Measurements from ENCODE around the gene METAP1D.

METAP1D gene

DNA sequence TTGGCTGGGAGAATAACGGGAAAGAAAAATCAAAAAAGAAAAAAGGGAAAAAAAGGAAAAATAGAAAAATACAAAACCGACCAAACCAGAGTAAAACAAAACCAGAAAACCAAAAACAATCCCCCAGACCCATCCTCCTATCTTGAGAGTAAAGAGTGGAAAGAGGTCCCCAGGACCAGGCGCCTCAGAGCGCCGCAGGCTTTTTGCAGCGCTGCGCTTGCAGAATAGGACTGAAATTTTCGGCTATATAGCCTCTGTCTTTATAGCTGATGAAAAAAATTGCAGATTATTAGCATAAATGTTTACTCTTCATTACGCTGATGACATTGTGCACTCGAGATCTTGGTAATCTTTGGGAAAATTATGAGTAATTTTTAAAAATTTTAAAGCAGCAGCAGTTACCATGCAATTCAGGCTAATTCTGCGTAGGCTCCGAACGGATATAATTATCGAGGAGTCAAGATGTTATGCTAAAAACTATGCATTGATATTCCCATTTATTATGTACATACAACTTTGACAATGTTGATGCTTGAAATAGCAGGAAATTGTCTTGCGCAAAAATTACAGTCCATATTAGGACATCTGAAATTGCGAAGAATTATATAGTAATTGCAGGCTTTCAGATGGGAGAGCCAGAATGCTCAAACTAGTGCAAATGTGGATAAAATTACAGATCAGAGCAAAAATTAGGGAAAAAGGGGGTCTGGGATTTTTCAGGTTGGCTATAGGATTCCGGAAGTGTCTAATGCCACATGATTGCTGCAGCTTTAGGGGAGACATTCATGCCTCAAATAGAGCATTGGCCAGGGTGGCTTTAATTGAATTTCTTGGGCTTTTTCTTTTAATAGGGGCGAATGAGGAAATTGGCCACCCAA is 93.9 kb downstream of the METAP1D start:
- DNase-seq: no peak

DNA sequence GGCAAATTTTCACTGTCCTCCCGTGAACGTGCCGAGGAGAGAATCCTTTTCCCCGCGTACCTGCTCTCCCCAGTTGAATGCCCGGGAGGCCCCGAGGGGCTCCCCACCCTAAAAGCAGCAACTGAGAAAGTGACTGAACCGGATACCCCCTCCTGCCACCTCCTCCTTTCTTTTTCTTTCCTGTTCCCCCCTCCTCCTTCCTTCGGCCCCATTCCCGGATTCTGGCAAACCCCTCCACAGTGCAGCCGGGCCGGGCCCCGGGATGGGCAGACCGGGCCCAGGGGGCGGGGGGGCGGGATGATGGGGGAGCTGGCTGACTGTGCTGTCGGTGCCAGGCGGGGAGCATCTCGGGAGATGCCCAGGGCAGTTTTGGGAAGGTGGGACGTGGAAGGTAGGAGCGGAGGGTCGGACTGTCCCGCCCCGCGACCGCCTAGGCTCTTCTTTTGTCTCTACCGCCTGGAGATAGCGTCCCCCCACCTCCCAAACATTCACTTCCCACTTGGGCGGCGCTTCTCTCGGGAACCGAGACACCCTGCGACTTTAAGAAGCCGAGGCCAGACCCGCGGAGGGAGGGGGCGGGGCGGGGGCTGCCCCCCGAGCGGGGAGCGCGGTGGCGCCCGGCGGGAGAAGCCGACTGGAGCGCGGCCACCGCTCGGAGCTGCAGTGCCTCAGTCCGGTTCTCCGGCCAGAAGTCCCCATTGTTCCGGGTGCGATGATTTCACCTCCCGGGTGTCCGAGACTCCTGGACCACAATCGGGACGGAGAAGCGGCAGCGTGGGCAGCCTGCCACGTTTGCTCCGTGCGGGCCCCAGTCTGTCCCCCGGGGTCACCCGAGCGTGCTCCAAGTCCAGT is 94.8 kb downstream of the METAP1D start:
- no peak for DNase-seq

DNA sequence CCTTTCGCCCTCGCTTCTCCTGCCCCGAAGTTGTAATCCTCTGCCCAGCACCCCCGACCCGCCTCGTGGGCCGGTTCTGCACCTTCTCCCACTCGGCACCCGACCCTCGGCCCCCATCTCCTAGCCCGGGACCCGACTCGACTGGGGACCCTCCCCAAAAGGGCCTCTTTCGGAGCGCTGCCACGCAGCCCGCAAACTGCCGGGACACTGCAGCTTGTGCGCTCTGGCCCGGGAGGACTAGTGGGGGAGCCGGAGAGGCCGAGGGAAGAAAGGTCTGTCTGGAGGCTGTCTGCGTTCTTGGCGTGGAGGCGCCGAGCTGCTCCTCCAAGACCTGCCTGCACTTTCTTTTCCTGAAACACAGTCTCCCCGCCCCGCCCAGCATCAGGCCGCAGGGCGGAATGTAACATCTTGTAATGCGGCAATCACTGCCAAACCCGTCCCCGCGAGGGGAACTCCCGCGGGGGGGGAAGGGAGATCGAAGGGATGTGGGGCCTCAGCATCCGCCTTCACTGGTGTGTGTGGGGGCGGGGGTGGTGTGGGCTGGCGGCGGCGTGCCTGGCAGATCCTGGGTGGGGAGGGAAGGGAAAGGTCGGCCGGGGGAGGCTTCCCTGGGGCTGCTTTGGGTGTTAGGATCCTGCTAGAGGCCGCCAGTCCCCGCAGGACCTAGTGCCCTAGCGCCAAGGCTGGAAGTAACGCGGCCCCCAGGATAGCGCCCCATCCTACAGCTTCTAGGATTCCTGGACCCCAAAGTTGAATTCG is 95.6 kb downstream of the METAP1D start:
- no peak for DNase-seq

DNA sequence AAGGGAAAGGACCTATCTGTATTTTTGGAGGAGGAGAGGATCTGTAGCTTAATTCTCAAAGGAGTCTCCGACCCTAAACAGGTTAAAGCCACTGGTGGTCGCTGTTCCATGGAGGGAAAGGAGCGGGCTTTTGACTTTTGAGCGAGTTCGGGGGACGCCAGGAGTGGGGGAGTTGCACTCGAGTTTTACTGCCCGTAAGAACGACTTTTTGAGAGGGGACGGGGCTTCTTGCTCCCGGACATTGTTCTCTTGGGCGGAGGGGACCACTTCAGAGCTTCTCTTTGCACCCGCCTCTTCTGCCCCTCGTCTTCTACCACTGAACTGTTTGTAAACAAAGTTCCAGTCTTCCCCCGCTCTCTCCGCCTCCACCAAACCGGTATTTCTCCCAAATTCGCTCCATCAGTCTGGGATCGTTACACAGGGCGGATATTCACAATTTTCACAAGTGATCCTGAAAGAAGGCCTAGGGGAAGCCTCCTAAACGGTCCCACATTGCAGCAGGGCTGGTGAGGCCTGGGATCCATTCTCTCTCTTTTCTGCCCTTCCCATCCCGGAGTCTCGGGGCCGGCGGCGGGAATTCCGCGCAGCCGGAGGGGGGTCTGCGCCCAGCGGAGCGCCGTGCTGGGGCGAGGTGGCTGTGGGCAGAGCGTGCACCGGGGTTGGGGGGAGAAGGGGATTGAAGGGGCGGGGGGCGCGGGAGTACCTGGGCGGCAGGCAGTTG is 96.3 kb downstream of the METAP1D start:
- no peak for DNase-seq

- DNase-seq: no peak
Measured at GRCh38 chr2:172096626-172097547, 97.1 kb downstream of the METAP1D start.

GRCh38 chr2:172097557-172098131 is 97.9 kb downstream of the METAP1D start:
- no peak for DNase-seq

- DNase-seq: no peak
Measured at GRCh38 chr2:172098287-172098649, 98.5 kb downstream of the METAP1D start.

DNA sequence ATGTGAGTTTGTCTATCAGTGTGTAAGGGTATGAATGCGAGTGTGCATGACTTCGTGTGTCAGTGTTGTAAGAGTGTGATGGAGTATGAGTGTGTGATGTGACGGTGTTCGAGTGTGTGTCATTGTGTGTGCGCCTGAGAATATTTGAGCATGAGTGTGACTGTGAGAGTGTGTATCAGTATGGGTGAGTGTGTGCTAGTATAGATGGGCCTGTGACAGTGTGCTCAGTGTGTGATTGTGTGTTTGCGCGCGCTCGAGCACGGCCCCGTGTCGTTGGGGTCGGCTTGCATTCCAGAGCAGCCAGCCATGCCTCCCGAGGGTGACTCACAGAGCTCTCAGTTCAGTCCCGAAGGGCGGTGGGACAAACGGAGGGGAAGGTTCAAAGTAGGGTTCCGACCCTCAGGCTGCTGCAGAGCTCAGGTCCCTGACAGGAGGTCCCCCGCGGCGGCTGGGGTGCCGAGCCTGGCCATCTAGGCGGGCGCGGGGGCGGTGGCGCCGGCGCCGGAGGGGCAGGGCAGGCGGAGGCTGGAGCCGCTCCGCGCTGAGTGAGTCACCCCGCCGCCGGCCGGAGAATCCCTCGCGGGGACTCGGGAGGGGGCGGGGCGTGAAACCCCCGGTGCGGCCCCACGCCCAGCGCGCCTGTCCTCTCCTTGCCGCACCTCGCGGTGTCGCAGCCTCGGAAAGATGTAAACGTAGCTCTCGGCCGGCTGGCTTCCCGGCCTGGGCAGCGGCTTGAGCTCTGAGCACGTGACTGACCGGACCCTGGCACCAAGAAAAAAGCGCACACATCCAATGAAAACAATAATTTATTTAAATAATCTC is 99.1 kb downstream of the METAP1D start:
- DNase-seq: no peak

DNA sequence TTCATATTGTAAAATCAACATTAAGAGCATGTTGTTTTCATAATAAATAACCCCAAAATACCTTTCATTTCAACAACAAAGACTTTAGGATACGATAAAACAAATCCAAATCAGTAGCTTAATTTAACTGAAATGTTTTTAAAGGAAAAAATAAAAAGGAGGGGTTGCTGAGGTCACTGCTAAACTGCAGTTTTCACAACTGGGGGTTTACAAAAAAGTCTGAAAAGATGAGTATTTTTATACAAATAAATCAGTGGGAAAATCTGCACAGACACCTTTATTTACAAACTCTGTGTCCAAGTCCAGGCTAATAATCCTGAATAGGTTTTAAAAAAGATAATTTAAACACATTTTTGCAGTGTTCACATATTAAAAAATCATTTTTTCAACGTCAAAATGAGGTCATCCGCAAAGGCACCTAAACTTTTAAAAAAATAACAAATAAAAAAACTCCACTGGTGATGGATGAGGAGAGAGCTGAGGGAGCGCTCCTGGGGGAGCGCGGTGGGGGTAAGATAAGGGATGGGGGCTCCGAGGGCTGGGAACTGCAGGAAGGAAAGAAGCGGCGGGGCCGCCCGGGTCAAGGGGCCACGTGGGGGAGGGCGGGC is 99.8 kb downstream of the METAP1D start:
- no peak for DNase-seq

GRCh38 chr2:172100080-172100934 is 100.6 kb downstream of the METAP1D start:
- DNase-seq: no peak

DNA sequence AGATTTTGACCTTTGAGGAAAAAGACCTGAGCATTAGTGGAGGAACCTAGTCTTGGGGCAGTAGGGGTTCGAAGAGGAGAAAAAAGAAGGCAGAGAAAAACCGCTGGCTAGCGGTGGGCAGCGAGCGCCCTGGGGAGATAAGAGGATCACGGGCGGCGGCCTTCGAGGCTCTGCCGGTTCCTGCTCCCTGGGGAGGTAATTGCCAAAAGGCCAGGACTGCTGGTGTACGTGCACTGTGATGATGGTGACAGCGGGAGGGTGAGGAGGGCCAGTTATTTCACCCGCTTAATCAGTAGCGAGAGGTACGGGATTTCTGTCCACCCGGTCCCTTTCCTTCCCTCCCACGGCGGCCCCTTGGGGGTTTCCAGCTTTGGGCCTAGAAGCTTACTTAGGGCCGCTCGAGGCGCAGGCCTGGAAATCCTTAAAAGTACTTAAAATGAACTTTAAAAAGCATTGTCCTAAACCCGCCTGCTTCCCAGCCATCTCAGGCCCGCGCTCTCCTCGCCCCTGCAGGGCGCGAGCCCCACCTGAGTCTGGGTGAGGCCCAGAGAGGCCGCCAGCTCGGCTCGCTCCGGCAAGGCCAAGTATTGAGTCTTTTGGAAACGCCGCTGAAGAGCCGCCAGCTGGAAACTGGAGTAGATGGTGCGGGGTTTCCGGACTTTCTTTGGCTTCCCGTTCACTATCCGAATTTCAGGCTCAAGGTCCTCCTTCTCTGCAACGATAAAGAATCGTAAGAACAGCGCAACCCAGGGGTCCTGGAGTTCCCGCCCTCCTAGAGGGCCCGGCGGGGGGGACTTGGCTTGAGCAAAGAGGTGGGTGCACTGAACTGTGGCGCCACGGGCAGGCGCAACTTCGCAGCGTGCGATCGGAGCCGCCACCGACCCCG is 101.4 kb downstream of the METAP1D start:
- DNase-seq: no peak

GRCh38 chr2:172101821-172102390 is 102.2 kb downstream of the METAP1D start:
- no peak for DNase-seq

DNA sequence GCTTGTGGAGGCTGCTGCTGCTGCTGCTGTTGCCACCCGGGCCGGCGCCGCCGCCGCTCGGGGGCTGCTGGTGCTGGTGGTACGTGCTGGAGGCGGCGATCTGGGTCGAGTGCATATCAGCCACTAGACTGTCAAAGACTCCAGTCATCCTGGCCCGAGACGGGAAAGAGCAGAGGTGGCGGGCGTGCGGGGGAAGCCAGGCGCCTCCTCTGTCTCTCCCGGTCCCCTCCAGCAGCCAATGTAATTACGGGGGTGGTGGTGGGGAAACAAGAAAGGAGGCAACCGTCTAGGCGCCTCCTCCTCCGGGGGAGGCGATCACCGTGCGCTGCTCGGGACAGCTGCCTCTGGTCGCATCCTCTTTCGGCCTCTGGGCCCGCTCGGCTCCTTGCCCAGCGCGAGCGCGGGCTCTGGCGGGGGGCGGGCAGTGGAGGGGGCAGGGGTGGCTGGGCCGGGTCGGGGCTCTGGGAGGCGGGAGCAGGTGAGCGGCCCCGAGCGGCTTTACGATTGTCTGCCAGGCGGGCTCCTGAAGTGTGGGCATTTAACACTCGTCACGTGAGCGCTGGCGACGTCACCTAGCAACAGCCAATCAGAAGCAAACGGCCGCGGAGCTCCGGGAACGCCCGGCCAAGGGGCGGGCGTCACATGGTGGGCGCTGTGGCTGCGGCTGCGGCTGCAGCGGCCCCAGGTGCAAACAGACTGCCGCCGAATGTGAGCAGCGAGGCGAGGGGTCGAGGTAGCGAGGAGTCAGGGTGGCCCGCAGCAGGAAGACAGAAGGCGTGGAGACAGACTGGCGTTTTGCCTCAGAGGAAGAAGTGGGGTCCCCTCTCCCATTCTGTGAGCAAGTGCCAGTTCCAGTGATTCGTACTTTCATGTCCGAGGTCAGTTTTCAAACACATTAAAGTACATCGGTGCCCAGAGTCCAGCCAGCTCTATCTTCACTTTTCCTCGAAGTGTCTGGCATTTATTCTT is 102.9 kb downstream of the METAP1D start, which contains the start of gene DLX2:
TSS of gene DLX2 (minus strand) at position 510 of the 969 bp plus-strand sequence. CDS start at position 148, 362 bp downstream.
- DNase-seq: peak; percentile 49

DNA sequence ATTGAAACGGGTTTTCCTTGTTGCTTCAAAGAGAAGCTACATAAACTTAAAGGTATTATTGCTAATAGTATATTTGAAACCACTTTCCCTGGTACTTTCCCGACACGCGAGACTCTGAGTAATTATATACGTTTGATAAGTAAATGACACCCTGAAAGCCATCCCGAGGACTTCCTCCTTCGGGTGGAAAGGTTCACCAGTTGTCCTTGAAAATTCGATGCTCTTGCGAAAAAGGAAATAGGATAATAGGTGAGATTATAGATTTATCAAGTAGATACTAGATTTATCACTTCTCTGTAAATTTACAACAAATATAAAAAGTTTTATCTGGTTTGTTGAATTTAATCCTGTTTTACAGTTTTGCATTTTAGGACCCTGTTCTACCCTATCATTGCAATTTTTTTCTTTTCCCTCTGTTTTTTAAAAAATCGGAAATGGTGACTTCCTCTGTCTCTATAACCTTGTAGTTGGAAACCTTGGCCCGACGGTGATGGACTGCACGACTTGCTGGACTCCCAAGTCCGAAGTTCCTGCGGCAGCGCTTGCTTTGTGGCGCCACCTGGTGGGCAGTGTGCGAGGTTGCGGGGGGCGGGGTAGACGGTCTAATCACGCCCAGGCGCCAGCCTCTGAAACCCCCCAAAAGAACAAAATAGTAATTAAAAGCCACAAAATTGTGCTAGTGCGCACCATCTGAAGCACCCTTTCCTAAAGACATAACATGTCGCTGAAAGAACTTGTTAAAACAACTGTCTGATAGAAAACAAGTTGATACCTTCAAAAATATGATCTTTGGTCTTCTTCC is 103.9 kb downstream of the METAP1D start:
- no peak for DNase-seq
